GM19099 (cell line): ENCODE measurements around the gene CLEC4F.

ENCODE experiments used
- POLR2A ChIP-seq: IDR thresholded peaks from 3 replicates; pipeline ENCODE4 v1.6.1; 2011; ENCODE audit warnings: low read depth; ENCODE audit not compliant: insufficient read length; ENCODE audit errors: extremely low read depth

The CLEC4F gene

GRCh38 chr2:70779911-70780545 is 40.4 kb downstream of the CLEC4F start:
- TF ChIP-seq POLR2A: no peak

GRCh38 chr2:70779491-70779890 is 40.9 kb downstream of the CLEC4F start:
- no peak for TF ChIP-seq POLR2A

GRCh38 chr2:70778676-70779075 is 41.7 kb downstream of the CLEC4F start:
- TF ChIP-seq POLR2A: no peak

- no peak for TF ChIP-seq POLR2A
These were observed 42.9 kb downstream of the CLEC4F start for GRCh38 chr2:70777450-70777849.

GRCh38 chr2:70776266-70776665 is 44.1 kb downstream of the CLEC4F start:
- no peak for TF ChIP-seq POLR2A

GRCh38 chr2:70775141-70775540 is 45.3 kb downstream of the CLEC4F start:
- no peak for TF ChIP-seq POLR2A

- TF ChIP-seq POLR2A: no peak
These were observed 47.8 kb downstream of the CLEC4F start for GRCh38 chr2:70772486-70773155.

GRCh38 chr2:70771446-70771845 is 49.0 kb downstream of the CLEC4F start:
- no peak for TF ChIP-seq POLR2A

- no peak for TF ChIP-seq POLR2A
These were observed 50.9 kb downstream of the CLEC4F start for GRCh38 chr2:70769450-70769849.

GRCh38 chr2:70768590-70769085 is 51.8 kb downstream of the CLEC4F start:
- no peak for TF ChIP-seq POLR2A

GRCh38 chr2:70767699-70768589 is 52.5 kb downstream of the CLEC4F start, which contains the start of gene ADD2:
Gene ADD2 (minus strand): TSS chr2:70768200. CDS start chr2:70706408, 61,792 bp downstream.
- TF ChIP-seq POLR2A: no peak

- TF ChIP-seq POLR2A: no peak
These were observed 53.2 kb downstream of the CLEC4F start for GRCh38 chr2:70767079-70767698.

GRCh38 chr2:70766357-70767078 is 53.9 kb downstream of the CLEC4F start:
- no peak for TF ChIP-seq POLR2A

GRCh38 chr2:70765507-70765906 is 54.9 kb downstream of the CLEC4F start:
- TF ChIP-seq POLR2A: no peak
